GM21390 (cell line): ENCODE measurements around the gene PPP1R3E.

ENCODE experiments used
- ATAC-seq: cut with Tn5 transposase; IDR thresholded peaks from one replicate; pipeline ENCODE4 v1.9.1; 2021; ENCODE audit not compliant: unreplicated experiment

The PPP1R3E gene

GRCh38 chr14:23322568-23323517, 20.2 kb upstream of the PPP1R3E start:
- ATAC-seq = no peak

GRCh38 chr14:23321572-23322547, 19.2 kb upstream of the PPP1R3E start:
- peak; percentile 0 for ATAC-seq

GRCh38 chr14:23320584-23321571, 18.2 kb upstream of the PPP1R3E start, which contains the start of gene PABPN1:
TSS of gene PABPN1 (plus strand) at chr14:23321457. CDS start at chr14:23321470, 13 bp downstream.
- peak; percentile 87 for ATAC-seq

GRCh38 chr14:23319746-23320583, 17.3 kb upstream of the PPP1R3E start:
- ATAC-seq = no peak

- ATAC-seq = no peak
Observed at GRCh38 chr14:23316300-23316699, 13.6 kb upstream of the PPP1R3E start.

- ATAC-seq = no peak
Observed at GRCh38 chr14:23310546-23310945, 7.9 kb upstream of the PPP1R3E start.

- ATAC-seq = no peak
Observed at GRCh38 chr14:23308721-23309445, 6.2 kb upstream of the PPP1R3E start.

- no peak for ATAC-seq
Observed at GRCh38 chr14:23307687-23308644, 5.3 kb upstream of the PPP1R3E start.

GRCh38 chr14:23307146-23307530, 4.5 kb upstream of the PPP1R3E start:
- no peak for ATAC-seq

- ATAC-seq = no peak
Observed at GRCh38 chr14:23306412-23307145, 3.9 kb upstream of the PPP1R3E start, which contains the start of gene BCL2L2. TSS of gene BCL2L2 (plus strand) at chr14:23306833. CDS start at chr14:23307768, 935 bp downstream.

- ATAC-seq = peak; percentile 12
Observed at GRCh38 chr14:23301969-23302289, 730 bp downstream of the PPP1R3E start.

- ATAC-seq = peak; percentile 75
Observed at GRCh38 chr14:23301288-23301968, 1.2 kb downstream of the PPP1R3E start.

- no peak for ATAC-seq
Observed at GRCh38 chr14:23300687-23301223, 1.9 kb downstream of the PPP1R3E start.

GRCh38 chr14:23299986-23300686, 2.5 kb downstream of the PPP1R3E start:
- no peak for ATAC-seq

- no peak for ATAC-seq
Observed at GRCh38 chr14:23299211-23299957, 3.3 kb downstream of the PPP1R3E start.
